Gastroesophageal sphincter (tissue), 4 donors: ENCODE data around the gene ESR1. TPM values are rescaled to one million over a fixed set of nuclear protein-coding genes. Genes with fewer than 3 reads are reported as not detected.
"Not testable (repeated sequence)": the region's sequence is repeated elsewhere in the genome, so short reads cannot be mapped to it uniquely, and the experiment has no call there.

Experiments
- ATAC-seq: fragments of 150-250 bp; one replicate; pipeline ENCODE4 v1.9.1; 2016; ENCODE audit warnings: mild to moderate bottlenecking, moderate library complexity
- H3K27ac ChIP-seq, 4 donors: fragments of 200-600 bp; sonication (generic) in 3 of 4; 1 replicate in 3 of 4; 2 replicates in 1 of 4; pipeline ENCODE4 v1.5.1; 2016 to 2019
- H3K27me3 ChIP-seq: fragments of 200-600 bp; sonication (generic); one replicate; pipeline ENCODE4 v1.5.1; 2019
- H3K36me3 ChIP-seq, 2 donors: fragments of 200-600 bp; sonication (generic); one replicate each; pipeline ENCODE4 v1.5.1; 2019; ENCODE audit warnings: control low read depth in 1 of 2
- H3K4me1 ChIP-seq, 3 donors: fragments of 200-600 bp; sonication (generic); 1 replicate in 2 of 3; 2 replicates in 1 of 3; pipeline ENCODE4 v1.5.1; 2016 to 2019; ENCODE audit warnings: control low read depth in 2 of 3
- H3K4me3 ChIP-seq, 2 donors: fragments of 200-600 bp; sonication (generic); one replicate each; pipeline ENCODE4 v1.5.1; 2019; ENCODE audit warnings: mild to moderate bottlenecking in 1 of 2, moderate library complexity in 1 of 2
- H3K9me3 ChIP-seq, 3 donors: fragments of 200-600 bp; sonication (generic); one replicate each; pipeline ENCODE4 v1.5.1; 2017 to 2019; ENCODE audit warnings: control low read depth in 2 of 3
- CTCF ChIP-seq, 4 experiments: fragments of 200-600 bp in 2 of 4; fragments of 450-650 bp in 2 of 4; sonication (generic) in 1 of 4; IDR thresholded peaks; one replicate each; pipeline ENCODE4 v1.5.1; 2017 to 2019; ENCODE audit warnings: antibody characterized with exemption in 4 of 4, mild to moderate bottlenecking in 2 of 4, moderate library complexity in 2 of 4
- EP300 ChIP-seq: sonication (generic); formaldehyde crosslinking; IDR thresholded peaks from one replicate; pipeline ENCODE4 v1.6.1; 2017; ENCODE audit warnings: antibody characterized with exemption, mild to moderate bottlenecking
- POLR2A ChIP-seq, 2 donors: fragments of 450-650 bp; IDR thresholded peaks; one replicate each; pipeline ENCODE4 v1.6.1; 2017; ENCODE audit warnings: antibody characterized with exemption in 2 of 2, mild to moderate bottlenecking in 2 of 2, moderate library complexity in 1 of 2
- POLR2AphosphoS5 ChIP-seq: sonication (generic); formaldehyde crosslinking; IDR thresholded peaks from one replicate; pipeline ENCODE4 v1.6.1; 2017; ENCODE audit warnings: antibody characterized with exemption
- WGBS, 2 donors: methylation state at CpG; one replicate each; pipeline ENCODE4 v1.1.5; 2018; ENCODE audit warnings: low coverage in 1 of 2; 5-methylcytosine and 5-hydroxymethylcytosine counted together
- total RNA-seq, 4 donors: library from RNA; depleted of rRNA; stranded (reverse); fragments of >200 nt; gene quantifications; one replicate each; pipeline ENCODE4 v1.1.0, GENCODE V29; 2016

Gene ESR1
- total RNA-seq, 4 donors from 2014 or later = 0.93 to 2.3 (median 0.97) TPM

- TF ChIP-seq POLR2AphosphoS5 = no peak
- TF ChIP-seq CTCF (IDR thresholded peaks at IDR 0.05) = no peak
- no peak for TF ChIP-seq EP300
- TF ChIP-seq POLR2A (IDR thresholded peaks at IDR 0.05) = no peak
- ATAC-seq = no peak
- no peak overlapping the region for H3K27ac ChIP-seq
- H3K36me3 ChIP-seq = no peaks in the 10 kb centered on the region
- no peak overlapping the region for H3K4me3 ChIP-seq
- 90 to 96% methylated on average over 3 of the region's 3 CpGs for WGBS, 2 donors
- no peaks in the 10 kb centered on the region for H3K27me3 ChIP-seq
- H3K4me1 ChIP-seq = no peaks in the 10 kb centered on the region
- H3K9me3 ChIP-seq = no peaks in the 10 kb centered on the region
Measured at GRCh38 chr6:151877458-151877857, 70.0 kb downstream of the ESR1 start.

GRCh38 chr6:151881231-151881630 is 73.7 kb downstream of the ESR1 start:
- ATAC-seq = no peak
- Histone ChIP-seq H3K27ac (no peak overlapping the region), H3K36me3 (no peaks in the 10 kb centered on the region), H3K9me3 (no peaks in the 10 kb centered on the region), H3K4me1 (no peaks in the 10 kb centered on the region), H3K27me3 (no peaks in the 10 kb centered on the region), H3K4me3 (no peak overlapping the region)
- 83% methylated on average over 1 of the region's 1 CpG; no CpG with 5 or more reads in 1 of the 2 donors for WGBS, 2 donors
- no peak for TF ChIP-seq POLR2A (IDR thresholded peaks at IDR 0.05)

DNA sequence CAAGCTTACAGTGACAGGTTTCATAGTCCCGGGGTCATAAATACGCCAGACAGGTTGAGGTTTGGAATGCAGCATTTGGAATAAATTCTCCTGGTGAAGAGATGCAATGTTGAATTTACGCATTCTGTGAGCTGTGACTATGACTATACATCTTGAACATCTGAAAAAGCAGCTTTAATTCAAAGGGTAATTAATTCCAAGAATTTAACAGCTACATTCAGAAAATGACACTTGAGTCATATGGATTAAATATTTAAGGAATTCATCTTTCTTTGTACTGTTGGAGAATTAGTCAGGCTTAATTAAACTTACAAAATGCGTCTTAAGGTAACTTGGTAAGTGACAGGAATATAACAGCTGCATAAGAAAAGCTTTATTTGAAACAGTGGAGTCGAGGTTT is 74.7 kb downstream of the ESR1 start:
- WGBS, 2 donors = 81 to 85% methylated on average over 5 of the region's 5 CpGs
- H3K4me3 ChIP-seq = no peak overlapping the region
- no peak for TF ChIP-seq POLR2A (IDR thresholded peaks at IDR 0.05)
- no peak for TF ChIP-seq POLR2AphosphoS5
- TF ChIP-seq CTCF (IDR thresholded peaks at IDR 0.05) = no peak
- no peak for TF ChIP-seq EP300

GRCh38 chr6:151885234-151885633 is 77.8 kb downstream of the ESR1 start:
- ATAC-seq = no peak
- TF ChIP-seq POLR2A (IDR thresholded peaks at IDR 0.05) = no peak
- no peak for TF ChIP-seq POLR2AphosphoS5
- TF ChIP-seq EP300 = no peak
- no peak for TF ChIP-seq CTCF (IDR thresholded peaks at IDR 0.05)
- H3K4me3 ChIP-seq = no peak overlapping the region
- no peaks in the 10 kb centered on the region for H3K4me1 ChIP-seq
- H3K9me3 ChIP-seq = peaks cover 0 to 6% (median 0%) of the 10 kb centered on the region in 3 donors
- H3K27me3 ChIP-seq = no peaks in the 10 kb centered on the region
- H3K36me3 ChIP-seq = no peaks in the 10 kb centered on the region
- no peak overlapping the region for H3K27ac ChIP-seq
- WGBS, 2 donors = 93 to 100% methylated on average over 1 to 4 of the region's 4 CpGs

More for the DNA sequence above, 74.7 kb downstream of the ESR1 start:
- Histone ChIP-seq H3K27me3 (no peaks in the 10 kb centered on the region), H3K4me1 (no peaks in the 10 kb centered on the region), H3K9me3 (no peaks in the 10 kb centered on the region), H3K36me3 (no peaks in the 10 kb centered on the region), H3K27ac (no peak overlapping the region)
- ATAC-seq = no peak

- H3K27me3 ChIP-seq = no peaks in the 10 kb centered on the region
- 43 to 68% methylated on average over 3 of the region's 3 CpGs for WGBS, 2 donors
- TF ChIP-seq EP300 (no peak), POLR2AphosphoS5 (no peak)
- no peak overlapping the region for H3K27ac ChIP-seq
- H3K36me3 ChIP-seq = no peaks in the 10 kb centered on the region
- ATAC-seq = no peak
- H3K9me3 ChIP-seq = peaks cover 0 to 10% (median 0%) of the 10 kb centered on the region in 3 donors
- H3K4me3 ChIP-seq = no peak overlapping the region
- H3K4me1 ChIP-seq = no peaks in the 10 kb centered on the region
Measured at GRCh38 chr6:151891524-151891923, 84.0 kb downstream of the ESR1 start.

GRCh38 chr6:151894426-151894825 is 86.9 kb downstream of the ESR1 start:
- peaks cover 0 to 17% (median 0%) of the 10 kb centered on the region in 3 donors for H3K9me3 ChIP-seq
- not testable (repeated sequence) for H3K4me1 ChIP-seq, H3K27me3 ChIP-seq, H3K36me3 ChIP-seq, H3K4me3 ChIP-seq, ATAC-seq, H3K27ac ChIP-seq
- WGBS, 2 donors = 38 to 62% methylated on average over 2 to 3 of the region's 3 CpGs

DNA sequence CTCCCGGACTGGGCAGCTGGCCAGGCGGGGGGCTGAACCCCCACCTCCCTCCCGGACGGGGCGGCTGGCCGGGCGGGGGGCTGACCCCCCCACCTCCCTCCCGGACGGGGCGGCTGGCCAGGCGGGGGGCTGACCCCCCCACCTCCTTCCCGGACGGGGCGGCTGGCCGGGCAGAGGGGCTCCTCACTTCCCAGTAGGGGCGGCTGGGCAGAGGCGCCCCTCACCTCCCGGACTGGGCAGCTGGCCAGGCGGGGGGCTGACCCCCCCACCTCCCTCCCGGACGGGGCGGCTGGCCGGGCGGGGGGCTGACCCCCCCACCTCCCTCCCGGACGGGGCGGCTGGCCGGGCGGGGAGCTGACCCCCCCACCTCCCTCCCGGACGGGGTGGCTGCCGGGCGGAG is 91.7 kb downstream of the ESR1 start:
- not testable (repeated sequence) for H3K27me3 ChIP-seq, ATAC-seq, H3K27ac ChIP-seq, H3K4me3 ChIP-seq, H3K36me3 ChIP-seq, H3K4me1 ChIP-seq
- peaks cover 0 to 12% (median 0%) of the 10 kb centered on the region in 3 donors for H3K9me3 ChIP-seq
- WGBS, 2 donors = no CpG with 5 or more reads among the region's 33 CpGs

DNA sequence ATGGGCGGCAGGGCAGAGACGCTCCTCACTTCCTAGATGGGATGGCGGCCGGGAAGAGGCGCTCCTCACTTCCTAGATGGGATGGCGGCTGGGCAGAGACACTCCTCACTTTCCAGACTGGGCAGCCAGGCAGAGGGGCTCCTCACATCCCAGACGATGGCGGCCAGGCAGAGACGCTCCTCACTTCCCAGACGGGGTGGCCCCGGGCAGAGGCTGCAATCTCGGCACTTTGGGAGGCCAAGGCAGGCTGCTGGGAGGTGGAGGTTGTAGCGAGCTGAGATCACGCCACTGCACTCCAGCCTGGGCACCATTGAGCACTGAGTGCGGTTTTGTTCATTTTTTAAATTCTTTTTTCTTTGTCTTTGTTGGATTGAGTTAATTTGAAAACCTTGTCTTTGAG is 92.3 kb downstream of the ESR1 start:
- ATAC-seq, H3K4me3 ChIP-seq, H3K4me1 ChIP-seq, H3K36me3 ChIP-seq, H3K27me3 ChIP-seq, H3K27ac ChIP-seq: not testable (repeated sequence)
- WGBS, 2 donors = 100% methylated on average over 1 to 2 of the region's 15 CpGs
- H3K9me3 ChIP-seq = peaks cover 0 to 12% (median 0%) of the 10 kb centered on the region in 3 donors
